HL-60 (cell line): ENCODE data around the gene HOXD4.

Experiments used
- DNase-seq, 2 experiments: peaks; one replicate each; pipeline ENCODE4 v3.0.0-alpha.2; 2010 to 2020; ENCODE audit warnings: low read depth in 1 of 2, low spot score in 1 of 2
- H3K27ac ChIP-seq: fragments of 250-450 bp; sonication (Bioruptor Pico); replicated peaks from 2 replicates; pipeline ENCODE4 v1.5.1; 2020; ENCODE audit warnings: mild to moderate bottlenecking, moderate library complexity
- H3K27me3 ChIP-seq: fragments of 250-450 bp; sonication (Bioruptor Pico); 2 replicates; pipeline ENCODE4 v1.5.1; 2021; ENCODE audit warnings: mild to moderate bottlenecking, moderate library complexity; ENCODE audit not compliant: insufficient read depth, poor library complexity, severe bottlenecking
- H3K4me3 ChIP-seq: replicated peaks from 2 replicates; pipeline ENCODE4 v1.5.1; 2011; ENCODE audit warnings: mild to moderate bottlenecking, control low read depth, low read length; ENCODE audit not compliant: insufficient read depth
- CTCF ChIP-seq: IDR thresholded peaks from one replicate; pipeline ENCODE4 v1.5.1; 2011; ENCODE audit warnings: low read length, control low read depth, inconsistent platforms; ENCODE audit not compliant: insufficient read depth
- GABPA ChIP-seq: IDR thresholded peaks from 2 replicates; pipeline ENCODE4 v1.6.1; 2012; ENCODE audit warnings: low read depth
- POLR2AphosphoS5 ChIP-seq: IDR thresholded peaks from 2 replicates; pipeline ENCODE4 v1.6.1; 2012; ENCODE audit warnings: low read depth
- REST ChIP-seq: IDR thresholded peaks from 2 replicates; pipeline ENCODE4 v1.6.1; 2012; ENCODE audit warnings: low read depth; ENCODE audit not compliant: insufficient replicate concordance
- SPI1 ChIP-seq: IDR thresholded peaks from 2 replicates; pipeline ENCODE4 v1.6.1; 2012; ENCODE audit warnings: low read depth, mild to moderate bottlenecking, borderline replicate concordance

Gene HOXD4

GRCh38 chr2:176169181-176169580, 17.8 kb downstream of the HOXD4 start:
- TF ChIP-seq SPI1 (no peak), GABPA (no peak)
- Histone ChIP-seq H3K27me3 (peaks cover 77% of the 10 kb centered on the region), H3K27ac (no peak overlapping the region), H3K4me3 (no peak overlapping the region)
- no peak for DNase-seq

GRCh38 chr2:176169711-176170110, 18.4 kb downstream of the HOXD4 start:
- DNase-seq, result no peak
- Histone ChIP-seq H3K27ac (no peak overlapping the region), H3K4me3 (no peak overlapping the region), H3K27me3 (peaks cover 75% of the 10 kb centered on the region)
- TF ChIP-seq GABPA (no peak), CTCF (no peak), REST (no peak), POLR2AphosphoS5 (no peak), SPI1 (no peak)

GRCh38 chr2:176170602-176171305, 19.4 kb downstream of the HOXD4 start:
- Histone ChIP-seq H3K27me3 (peaks cover 75% of the 10 kb centered on the region), H3K27ac (no peak overlapping the region), H3K4me3 (no peak overlapping the region)
- no peak for DNase-seq
- TF ChIP-seq SPI1, result no peak

GRCh38 chr2:176171351-176172006, 20.1 kb downstream of the HOXD4 start:
- no peak for DNase-seq
- no peak for TF ChIP-seq CTCF
- H3K4me3 ChIP-seq, result no peak overlapping the region

GRCh38 chr2:176172007-176172894, 20.9 kb downstream of the HOXD4 start:
- H3K4me3 ChIP-seq, result no peak overlapping the region
- peaks cover 75% of the 10 kb centered on the region for H3K27me3 ChIP-seq
- TF ChIP-seq GABPA, result no peak
- no peak for TF ChIP-seq REST
- no peak for TF ChIP-seq CTCF
- TF ChIP-seq POLR2AphosphoS5, result no peak
- TF ChIP-seq SPI1, result no peak
- no peak overlapping the region for H3K27ac ChIP-seq
- DNase-seq, result no peak

More at GRCh38 chr2:176171351-176172006, 20.1 kb downstream of the HOXD4 start:
- no peak overlapping the region for H3K27ac ChIP-seq
- H3K27me3 ChIP-seq, result peaks cover 77% of the 10 kb centered on the region
